ENCODE results near the gene DNAJC16.
"Not testable (repeated sequence)": the region's sequence is repeated elsewhere in the genome, so short reads cannot be mapped to it uniquely, and the experiment has no call there.

DNA sequence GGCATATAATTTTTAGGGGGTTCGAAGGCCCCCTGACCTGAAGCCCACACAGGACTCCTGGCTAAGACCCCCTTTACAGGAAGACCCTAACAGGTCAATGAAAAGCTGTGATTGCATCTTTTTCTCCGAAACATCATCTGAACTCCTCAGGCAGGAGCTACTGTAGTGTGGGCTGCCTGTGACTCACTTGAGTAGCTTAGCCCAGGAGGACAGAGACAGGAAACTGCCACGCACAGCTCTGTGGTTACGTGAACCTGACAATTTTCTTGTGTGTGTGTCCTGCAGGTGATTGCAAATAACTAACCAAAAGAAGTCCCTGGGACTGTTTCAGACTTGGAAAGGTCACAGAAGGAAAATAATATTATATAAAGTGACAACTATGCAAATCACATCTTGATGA, 35.6 kb upstream of the DNAJC16 start:
- TF ChIP-seq, protein P1, sequence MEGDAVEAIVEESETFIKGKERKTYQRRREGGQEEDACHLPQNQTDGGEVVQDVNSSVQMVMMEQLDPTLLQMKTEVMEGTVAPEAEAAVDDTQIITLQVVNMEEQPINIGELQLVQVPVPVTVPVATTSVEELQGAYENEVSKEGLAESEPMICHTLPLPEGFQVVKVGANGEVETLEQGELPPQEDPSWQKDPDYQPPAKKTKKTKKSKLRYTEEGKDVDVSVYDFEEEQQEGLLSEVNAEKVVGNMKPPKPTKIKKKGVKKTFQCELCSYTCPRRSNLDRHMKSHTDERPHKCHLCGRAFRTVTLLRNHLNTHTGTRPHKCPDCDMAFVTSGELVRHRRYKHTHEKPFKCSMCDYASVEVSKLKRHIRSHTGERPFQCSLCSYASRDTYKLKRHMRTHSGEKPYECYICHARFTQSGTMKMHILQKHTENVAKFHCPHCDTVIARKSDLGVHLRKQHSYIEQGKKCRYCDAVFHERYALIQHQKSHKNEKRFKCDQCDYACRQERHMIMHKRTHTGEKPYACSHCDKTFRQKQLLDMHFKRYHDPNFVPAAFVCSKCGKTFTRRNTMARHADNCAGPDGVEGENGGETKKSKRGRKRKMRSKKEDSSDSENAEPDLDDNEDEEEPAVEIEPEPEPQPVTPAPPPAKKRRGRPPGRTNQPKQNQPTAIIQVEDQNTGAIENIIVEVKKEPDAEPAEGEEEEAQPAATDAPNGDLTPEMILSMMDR (IDR thresholded peaks at IDR 0.05), result not testable (repeated sequence)
- not testable (repeated sequence) for TF ChIP-seq POLR2A (IDR thresholded peaks at IDR 0.05)
